ENCODE data around the gene MRPS18A.
A peak's percentile ranks its signal among the peaks of the same experiment; 100 is the strongest.

MRPS18A gene

GRCh38 chr6:43630980-43631619, 56.5 kb downstream of the MRPS18A start:
- no peak for DNase-seq

- peak; percentile 81 for DNase-seq
Observed at GRCh38 chr6:43629505-43630300, 57.9 kb downstream of the MRPS18A start.

GRCh38 chr6:43629104-43629504, 58.5 kb downstream of the MRPS18A start, which contains the start of gene GTPBP2:
TSS of gene GTPBP2 (minus strand) at chr6:43629264. CDS start at chr6:43629162, 102 bp downstream.
- peak; percentile 96 for DNase-seq

- DNase-seq = peak; percentile 51
Observed at GRCh38 chr6:43628393-43629103, 59.0 kb downstream of the MRPS18A start.

GRCh38 chr6:43627008-43627825, 60.4 kb downstream of the MRPS18A start:
- DNase-seq = no peak

- DNase-seq = no peak
Observed at GRCh38 chr6:43625393-43625992, 62.1 kb downstream of the MRPS18A start.

GRCh38 chr6:43624786-43625288, 62.8 kb downstream of the MRPS18A start:
- no peak for DNase-seq

- DNase-seq = no peak
Observed at GRCh38 chr6:43623880-43624785, 63.5 kb downstream of the MRPS18A start.

GRCh38 chr6:43622541-43622940, 65.0 kb downstream of the MRPS18A start:
- DNase-seq = no peak

- no peak for DNase-seq
Observed at GRCh38 chr6:43621836-43622180, 65.8 kb downstream of the MRPS18A start.
